Measurements from ENCODE around the gene DCTPP1.
A peak's percentile ranks its signal among the peaks of the same experiment; 100 is the strongest.

DCTPP1 gene

DNA sequence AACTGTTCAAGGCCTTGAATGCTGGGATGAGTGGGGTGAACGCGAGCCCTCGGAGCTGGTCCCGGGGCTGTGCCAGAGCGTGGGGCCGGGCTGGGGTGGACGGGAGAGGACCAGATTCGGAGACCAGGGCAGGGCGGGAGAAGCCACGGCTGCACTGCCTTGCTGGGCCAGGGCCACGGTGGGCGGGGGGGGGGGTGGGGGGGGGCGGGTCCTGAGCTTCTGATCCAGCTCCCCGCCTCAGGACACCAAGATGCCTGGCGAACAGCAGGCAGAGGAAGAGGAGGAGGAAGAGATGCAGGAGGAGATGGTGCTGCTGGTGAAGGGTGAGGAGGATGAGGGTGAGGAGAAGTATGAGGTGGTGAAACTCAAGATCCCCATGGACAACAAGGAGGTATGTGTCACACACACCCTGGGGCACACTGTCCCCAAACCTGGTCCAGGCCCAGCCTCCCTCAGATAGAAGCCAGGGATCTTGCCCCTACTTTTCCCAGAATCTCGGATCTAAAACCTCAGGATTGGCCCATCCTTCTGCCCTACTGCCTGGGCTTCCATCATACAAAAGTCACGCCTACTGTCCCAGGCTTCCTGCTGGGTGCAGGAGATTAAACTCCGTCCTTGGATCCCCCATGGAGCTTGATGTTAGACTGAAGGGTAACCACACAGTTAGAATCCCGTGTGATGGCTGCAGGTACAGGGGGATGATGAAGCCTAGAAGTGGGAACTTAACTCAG, 21.9 kb downstream of the DCTPP1 start:
- no peak; the same call in 2 of the 3 replicates for ATAC-seq
- TF ChIP-seq ZC3H10 (CRISPR knock-in tag; IDR thresholded peaks at IDR 0.05) (no peak), ZFP3 (CRISPR knock-in tag; IDR thresholded peaks at IDR 0.05) (no peak), ZNF70 (CRISPR knock-in tag; IDR thresholded peaks at IDR 0.05) (no peak), BACH2 (CRISPR knock-in tag; IDR thresholded peaks at IDR 0.05; ENCODE audit: borderline replicate concordance) (no peak), ESRRG (CRISPR knock-in tag; IDR thresholded peaks at IDR 0.05) (no peak), CSDC2 (CRISPR knock-in tag; IDR thresholded peaks at IDR 0.05) (no peak), ARNTL (CRISPR knock-in tag; IDR thresholded peaks at IDR 0.05; ENCODE audit: borderline replicate concordance, low read depth) (no peak)

DNA sequence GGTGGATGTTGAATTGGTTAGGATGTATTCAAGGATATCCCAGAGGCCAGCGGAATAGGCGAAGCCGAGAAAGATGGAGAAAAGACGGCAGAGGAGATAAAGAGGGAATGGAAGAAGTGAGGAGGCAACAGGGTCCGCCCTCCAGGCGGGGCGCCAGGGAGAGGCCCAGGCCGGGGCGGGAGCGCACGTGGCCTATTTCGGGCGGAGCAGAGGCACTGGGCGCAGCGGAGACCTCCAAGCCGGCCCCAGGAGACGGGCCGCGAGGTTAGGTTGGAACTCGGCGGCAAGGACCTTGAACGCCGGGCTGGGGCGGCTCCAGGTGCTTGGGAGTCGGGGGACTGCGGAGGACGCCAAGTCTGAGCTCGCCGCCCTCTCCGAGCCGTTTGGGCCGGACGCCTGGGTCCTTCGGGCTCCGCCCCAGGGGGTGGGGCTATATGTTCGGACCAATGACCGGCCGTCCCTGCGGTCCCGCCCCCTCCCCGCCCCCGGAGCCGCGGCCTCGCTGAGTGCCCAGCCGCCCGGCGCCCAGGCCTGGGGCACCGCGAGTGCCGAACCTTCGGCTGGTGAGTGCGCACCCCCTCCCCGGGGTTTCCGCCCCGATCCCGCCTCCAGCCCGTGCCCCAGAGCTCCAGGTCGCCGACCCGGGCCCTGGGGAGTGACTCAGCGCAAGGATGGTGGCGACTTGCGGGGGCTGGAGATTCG, 22.6 kb downstream of the DCTPP1 start, which contains the start of gene ZNF771:
TSS of gene ZNF771 (plus strand) at position 505 of the 702 bp plus-strand sequence. CDS start 448 bp downstream, outside the sequence.
- peak; percentile 91 for ATAC-seq
- no peak; the same call in 1 of the 2 replicates for TF ChIP-seq GLIS3 (CRISPR knock-in tag; IDR thresholded peaks at IDR 0.05)
- TF ChIP-seq, protein P1, sequence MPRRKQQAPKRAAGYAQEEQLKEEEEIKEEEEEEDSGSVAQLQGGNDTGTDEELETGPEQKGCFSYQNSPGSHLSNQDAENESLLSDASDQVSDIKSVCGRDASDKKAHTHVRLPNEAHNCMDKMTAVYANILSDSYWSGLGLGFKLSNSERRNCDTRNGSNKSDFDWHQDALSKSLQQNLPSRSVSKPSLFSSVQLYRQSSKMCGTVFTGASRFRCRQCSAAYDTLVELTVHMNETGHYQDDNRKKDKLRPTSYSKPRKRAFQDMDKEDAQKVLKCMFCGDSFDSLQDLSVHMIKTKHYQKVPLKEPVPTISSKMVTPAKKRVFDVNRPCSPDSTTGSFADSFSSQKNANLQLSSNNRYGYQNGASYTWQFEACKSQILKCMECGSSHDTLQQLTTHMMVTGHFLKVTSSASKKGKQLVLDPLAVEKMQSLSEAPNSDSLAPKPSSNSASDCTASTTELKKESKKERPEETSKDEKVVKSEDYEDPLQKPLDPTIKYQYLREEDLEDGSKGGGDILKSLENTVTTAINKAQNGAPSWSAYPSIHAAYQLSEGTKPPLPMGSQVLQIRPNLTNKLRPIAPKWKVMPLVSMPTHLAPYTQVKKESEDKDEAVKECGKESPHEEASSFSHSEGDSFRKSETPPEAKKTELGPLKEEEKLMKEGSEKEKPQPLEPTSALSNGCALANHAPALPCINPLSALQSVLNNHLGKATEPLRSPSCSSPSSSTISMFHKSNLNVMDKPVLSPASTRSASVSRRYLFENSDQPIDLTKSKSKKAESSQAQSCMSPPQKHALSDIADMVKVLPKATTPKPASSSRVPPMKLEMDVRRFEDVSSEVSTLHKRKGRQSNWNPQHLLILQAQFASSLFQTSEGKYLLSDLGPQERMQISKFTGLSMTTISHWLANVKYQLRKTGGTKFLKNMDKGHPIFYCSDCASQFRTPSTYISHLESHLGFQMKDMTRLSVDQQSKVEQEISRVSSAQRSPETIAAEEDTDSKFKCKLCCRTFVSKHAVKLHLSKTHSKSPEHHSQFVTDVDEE (CRISPR knock-in tag; IDR thresholded peaks at IDR 0.05), result 0 out of 2 replicates have a peak, but pooled peaks have one; percentile 45

DNA sequence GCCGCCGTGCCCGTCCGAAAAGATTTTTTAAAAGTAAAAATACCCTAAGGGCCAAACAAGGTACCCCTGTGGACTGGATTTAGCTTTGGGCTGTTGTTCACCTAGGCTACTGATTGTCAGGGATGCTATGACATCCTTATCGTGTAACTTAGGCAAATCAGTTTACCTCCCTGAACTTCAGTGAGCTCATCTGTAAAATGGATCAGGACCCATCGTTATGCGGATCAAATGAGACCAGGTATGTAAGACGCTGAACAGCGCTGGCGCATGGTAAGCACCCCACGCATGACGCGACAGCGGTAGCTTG, 23.1 kb downstream of the DCTPP1 start:
- no peak for ATAC-seq
- no peak for TF ChIP-seq BACH2 (CRISPR knock-in tag; IDR thresholded peaks at IDR 0.05; ENCODE audit: borderline replicate concordance)
- no peak for TF ChIP-seq CSDC2 (CRISPR knock-in tag; IDR thresholded peaks at IDR 0.05)
- TF ChIP-seq GLIS3 (CRISPR knock-in tag; IDR thresholded peaks at IDR 0.05), result no peak
- no peak for TF ChIP-seq ESRRG (CRISPR knock-in tag; IDR thresholded peaks at IDR 0.05)
- TF ChIP-seq, protein P2, sequence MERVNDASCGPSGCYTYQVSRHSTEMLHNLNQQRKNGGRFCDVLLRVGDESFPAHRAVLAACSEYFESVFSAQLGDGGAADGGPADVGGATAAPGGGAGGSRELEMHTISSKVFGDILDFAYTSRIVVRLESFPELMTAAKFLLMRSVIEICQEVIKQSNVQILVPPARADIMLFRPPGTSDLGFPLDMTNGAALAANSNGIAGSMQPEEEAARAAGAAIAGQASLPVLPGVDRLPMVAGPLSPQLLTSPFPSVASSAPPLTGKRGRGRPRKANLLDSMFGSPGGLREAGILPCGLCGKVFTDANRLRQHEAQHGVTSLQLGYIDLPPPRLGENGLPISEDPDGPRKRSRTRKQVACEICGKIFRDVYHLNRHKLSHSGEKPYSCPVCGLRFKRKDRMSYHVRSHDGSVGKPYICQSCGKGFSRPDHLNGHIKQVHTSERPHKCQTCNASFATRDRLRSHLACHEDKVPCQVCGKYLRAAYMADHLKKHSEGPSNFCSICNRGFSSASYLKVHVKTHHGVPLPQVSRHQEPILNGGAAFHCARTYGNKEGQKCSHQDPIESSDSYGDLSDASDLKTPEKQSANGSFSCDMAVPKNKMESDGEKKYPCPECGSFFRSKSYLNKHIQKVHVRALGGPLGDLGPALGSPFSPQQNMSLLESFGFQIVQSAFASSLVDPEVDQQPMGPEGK (CRISPR knock-in tag; IDR thresholded peaks at IDR 0.05; ENCODE audit: borderline replicate concordance), result no peak
- no peak for TF ChIP-seq TOX (CRISPR knock-in tag; IDR thresholded peaks at IDR 0.05; ENCODE audit: borderline replicate concordance)
- TF ChIP-seq, protein P1 (CRISPR knock-in tag; IDR thresholded peaks at IDR 0.05), result no peak
- no peak for TF ChIP-seq ARNTL (CRISPR knock-in tag; IDR thresholded peaks at IDR 0.05; ENCODE audit: borderline replicate concordance, low read depth)
- TF ChIP-seq OSR1 (CRISPR knock-in tag; IDR thresholded peaks at IDR 0.05), result no peak
- TF ChIP-seq SNAI2 (CRISPR knock-in tag; IDR thresholded peaks at IDR 0.05), result no peak
- TF ChIP-seq, protein P3, sequence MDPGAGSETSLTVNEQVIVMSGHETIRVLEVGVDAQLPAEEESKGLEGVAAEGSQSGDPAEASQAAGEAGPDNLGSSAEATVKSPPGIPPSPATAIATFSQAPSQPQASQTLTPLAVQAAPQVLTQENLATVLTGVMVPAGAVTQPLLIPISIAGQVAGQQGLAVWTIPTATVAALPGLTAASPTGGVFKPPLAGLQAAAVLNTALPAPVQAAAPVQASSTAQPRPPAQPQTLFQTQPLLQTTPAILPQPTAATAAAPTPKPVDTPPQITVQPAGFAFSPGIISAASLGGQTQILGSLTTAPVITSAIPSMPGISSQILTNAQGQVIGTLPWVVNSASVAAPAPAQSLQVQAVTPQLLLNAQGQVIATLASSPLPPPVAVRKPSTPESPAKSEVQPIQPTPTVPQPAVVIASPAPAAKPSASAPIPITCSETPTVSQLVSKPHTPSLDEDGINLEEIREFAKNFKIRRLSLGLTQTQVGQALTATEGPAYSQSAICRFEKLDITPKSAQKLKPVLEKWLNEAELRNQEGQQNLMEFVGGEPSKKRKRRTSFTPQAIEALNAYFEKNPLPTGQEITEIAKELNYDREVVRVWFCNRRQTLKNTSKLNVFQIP (CRISPR knock-in tag; IDR thresholded peaks at IDR 0.05; ENCODE audit: borderline replicate concordance, low read depth), result no peak
- TF ChIP-seq ZC3H10 (CRISPR knock-in tag; IDR thresholded peaks at IDR 0.05), result no peak
- no peak for TF ChIP-seq TCF4 (CRISPR knock-in tag; IDR thresholded peaks at IDR 0.05; ENCODE audit: borderline replicate concordance)
- no peak for TF ChIP-seq ZNF70 (CRISPR knock-in tag; IDR thresholded peaks at IDR 0.05)
- TF ChIP-seq, protein P4, sequence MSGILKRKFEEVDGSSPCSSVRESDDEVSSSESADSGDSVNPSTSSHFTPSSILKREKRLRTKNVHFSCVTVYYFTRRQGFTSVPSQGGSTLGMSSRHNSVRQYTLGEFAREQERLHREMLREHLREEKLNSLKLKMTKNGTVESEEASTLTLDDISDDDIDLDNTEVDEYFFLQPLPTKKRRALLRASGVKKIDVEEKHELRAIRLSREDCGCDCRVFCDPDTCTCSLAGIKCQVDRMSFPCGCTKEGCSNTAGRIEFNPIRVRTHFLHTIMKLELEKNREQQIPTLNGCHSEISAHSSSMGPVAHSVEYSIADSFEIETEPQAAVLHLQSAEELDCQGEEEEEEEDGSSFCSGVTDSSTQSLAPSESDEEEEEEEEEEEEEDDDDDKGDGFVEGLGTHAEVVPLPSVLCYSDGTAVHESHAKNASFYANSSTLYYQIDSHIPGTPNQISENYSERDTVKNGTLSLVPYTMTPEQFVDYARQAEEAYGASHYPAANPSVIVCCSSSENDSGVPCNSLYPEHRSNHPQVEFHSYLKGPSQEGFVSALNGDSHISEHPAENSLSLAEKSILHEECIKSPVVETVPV (CRISPR knock-in tag; IDR thresholded peaks at IDR 0.05), result no peak
- no peak for TF ChIP-seq PPARA (CRISPR knock-in tag; IDR thresholded peaks at IDR 0.05; ENCODE audit: borderline replicate concordance)
- no peak for TF ChIP-seq ZFP30 (CRISPR knock-in tag; IDR thresholded peaks at IDR 0.05)
- TF ChIP-seq, protein P5, sequence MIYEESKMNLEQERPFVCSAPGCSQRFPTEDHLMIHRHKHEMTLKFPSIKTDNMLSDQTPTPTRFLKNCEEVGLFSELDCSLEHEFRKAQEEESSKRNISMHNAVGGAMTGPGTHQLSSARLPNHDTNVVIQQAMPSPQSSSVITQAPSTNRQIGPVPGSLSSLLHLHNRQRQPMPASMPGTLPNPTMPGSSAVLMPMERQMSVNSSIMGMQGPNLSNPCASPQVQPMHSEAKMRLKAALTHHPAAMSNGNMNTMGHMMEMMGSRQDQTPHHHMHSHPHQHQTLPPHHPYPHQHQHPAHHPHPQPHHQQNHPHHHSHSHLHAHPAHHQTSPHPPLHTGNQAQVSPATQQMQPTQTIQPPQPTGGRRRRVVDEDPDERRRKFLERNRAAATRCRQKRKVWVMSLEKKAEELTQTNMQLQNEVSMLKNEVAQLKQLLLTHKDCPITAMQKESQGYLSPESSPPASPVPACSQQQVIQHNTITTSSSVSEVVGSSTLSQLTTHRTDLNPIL (CRISPR knock-in tag; IDR thresholded peaks at IDR 0.05; ENCODE audit: low read depth), result no peak
- no peak for TF ChIP-seq ZNF565 (CRISPR knock-in tag; conservative IDR thresholded peaks at IDR 0.05; ENCODE audit: low read depth)
- no peak for TF ChIP-seq ZFP3 (CRISPR knock-in tag; IDR thresholded peaks at IDR 0.05)
